ENCODE data around the gene IDI2.

DNA sequence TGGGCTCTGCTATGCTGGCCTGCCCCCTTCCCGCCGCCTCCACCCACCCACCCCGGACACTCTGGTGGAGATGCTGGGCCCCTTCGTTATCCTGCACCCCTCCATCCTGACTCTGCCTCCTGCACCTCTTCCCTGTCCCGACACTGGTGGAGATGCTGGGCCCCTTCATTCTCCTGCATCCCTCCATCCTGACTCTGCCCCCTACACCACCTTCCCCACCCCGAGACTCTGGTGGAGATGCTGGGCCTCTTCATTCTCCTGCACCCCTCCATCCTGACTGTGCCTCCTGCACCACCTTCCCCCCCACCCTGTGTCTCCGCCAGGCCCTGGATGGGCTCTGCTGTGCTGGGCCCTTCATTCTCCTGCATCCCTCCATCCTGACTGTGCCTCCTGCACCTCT is 15.0 kb downstream of the IDI2 start:
- TF ChIP-seq POLR2A (IDR thresholded peaks at IDR 0.05), result no peak
- TF ChIP-seq, protein P1, sequence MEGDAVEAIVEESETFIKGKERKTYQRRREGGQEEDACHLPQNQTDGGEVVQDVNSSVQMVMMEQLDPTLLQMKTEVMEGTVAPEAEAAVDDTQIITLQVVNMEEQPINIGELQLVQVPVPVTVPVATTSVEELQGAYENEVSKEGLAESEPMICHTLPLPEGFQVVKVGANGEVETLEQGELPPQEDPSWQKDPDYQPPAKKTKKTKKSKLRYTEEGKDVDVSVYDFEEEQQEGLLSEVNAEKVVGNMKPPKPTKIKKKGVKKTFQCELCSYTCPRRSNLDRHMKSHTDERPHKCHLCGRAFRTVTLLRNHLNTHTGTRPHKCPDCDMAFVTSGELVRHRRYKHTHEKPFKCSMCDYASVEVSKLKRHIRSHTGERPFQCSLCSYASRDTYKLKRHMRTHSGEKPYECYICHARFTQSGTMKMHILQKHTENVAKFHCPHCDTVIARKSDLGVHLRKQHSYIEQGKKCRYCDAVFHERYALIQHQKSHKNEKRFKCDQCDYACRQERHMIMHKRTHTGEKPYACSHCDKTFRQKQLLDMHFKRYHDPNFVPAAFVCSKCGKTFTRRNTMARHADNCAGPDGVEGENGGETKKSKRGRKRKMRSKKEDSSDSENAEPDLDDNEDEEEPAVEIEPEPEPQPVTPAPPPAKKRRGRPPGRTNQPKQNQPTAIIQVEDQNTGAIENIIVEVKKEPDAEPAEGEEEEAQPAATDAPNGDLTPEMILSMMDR (IDR thresholded peaks at IDR 0.05), result no peak

Measured in Peyer's patch (tissue), 4 donors.